GM12875 (cell line): ENCODE measurements around the gene LYPD5.
"Not testable (repeated sequence)": the region's sequence is repeated elsewhere in the genome, so short reads cannot be mapped to it uniquely, and the experiment has no call there.

Experiments
- H3K4me3 ChIP-seq: one replicate; pipeline ENCODE4 v1.5.1; 2011; ENCODE audit warnings: low read depth, low read length, control low read depth
- CTCF ChIP-seq: IDR thresholded peaks from 2 replicates; pipeline ENCODE4 v1.5.1; 2011; ENCODE audit warnings: low read depth, mild to moderate bottlenecking, control low read depth, inconsistent platforms, low read length, moderate library complexity, borderline replicate concordance; ENCODE audit not compliant: insufficient read depth

LYPD5 gene

GRCh38 chr19:43812688-43813087 lies 10.4 kb upstream of the LYPD5 start:
- no peak for TF ChIP-seq CTCF
- H3K4me3 ChIP-seq, result no peak overlapping the region

- no peak overlapping the region for H3K4me3 ChIP-seq
- TF ChIP-seq CTCF, result no peak
Observed at GRCh38 chr19:43812259-43812658, 10.0 kb upstream of the LYPD5 start.

- no peak for TF ChIP-seq CTCF
- no peak overlapping the region for H3K4me3 ChIP-seq
Observed at GRCh38 chr19:43811837-43812236, 9.6 kb upstream of the LYPD5 start.

- TF ChIP-seq CTCF, result peak; percentile 35; the same call in 1 of the 2 replicates
- no peak overlapping the region for H3K4me3 ChIP-seq
Observed at GRCh38 chr19:43809762-43810696, 7.8 kb upstream of the LYPD5 start.

GRCh38 chr19:43807651-43808050 lies 5.4 kb upstream of the LYPD5 start:
- no peak for TF ChIP-seq CTCF
- no peak overlapping the region for H3K4me3 ChIP-seq

- no peak overlapping the region for H3K4me3 ChIP-seq
- TF ChIP-seq CTCF, result no peak
Observed at GRCh38 chr19:43806848-43807247, 4.6 kb upstream of the LYPD5 start.

GRCh38 chr19:43806401-43806800 lies 4.2 kb upstream of the LYPD5 start:
- H3K4me3 ChIP-seq, result not testable (repeated sequence)
